GM04503 (cell line): ENCODE data around the gene PCDH10.
"Not testable (repeated sequence)": the region's sequence is repeated elsewhere in the genome, so short reads cannot be mapped to it uniquely, and the experiment has no call there.

Experiments used
- DNase-seq: peaks from one replicate; pipeline ENCODE4 v3.0.0-alpha.2; 2012; ENCODE audit warnings: low read depth

The PCDH10 gene

GRCh38 chr4:133240451-133240850 lies 91.4 kb downstream of the PCDH10 start:
- not testable (repeated sequence) for DNase-seq
